Hematopoietic multipotent progenitor cell treated with erythropoietin and hydrocortisone succinate and interleukin-3 and kit ligand, for 15 days (in vitro differentiated cells): ENCODE data around the gene ACTBL2.
"Not testable (repeated sequence)": the region's sequence is repeated elsewhere in the genome, so short reads cannot be mapped to it uniquely, and the experiment has no call there.

ENCODE experiments used
- DNase-seq: peaks from one replicate; pipeline ENCODE4 v3.0.0-alpha.2; 2015; ENCODE audit warnings: low spot score

The ACTBL2 gene

DNA sequence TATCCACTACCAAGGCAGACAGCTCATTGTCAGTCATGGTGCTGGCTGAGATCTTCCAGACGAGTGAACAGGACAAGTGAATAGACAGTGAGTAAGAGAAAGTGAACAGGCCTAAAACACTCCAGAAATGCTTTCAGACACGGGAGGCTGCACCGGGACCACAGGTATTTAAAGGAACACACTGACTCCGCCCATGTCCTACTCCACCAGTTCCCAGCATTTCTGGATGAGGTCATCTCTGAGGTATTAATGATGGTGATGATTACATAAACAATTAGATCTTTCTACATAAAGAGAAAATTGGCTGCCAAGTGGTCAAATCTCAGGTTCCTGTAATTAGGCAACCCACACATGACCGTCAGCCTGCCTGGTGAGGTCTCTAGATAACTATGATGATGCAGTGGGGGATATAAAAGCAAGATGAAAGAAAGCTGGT, at the start of gene ACTBL2:
TSS of gene ACTBL2 (minus strand) at position 141 of the 436 bp plus-strand sequence. CDS start at position 37, 104 bp downstream.
- DNase-seq, result no peak

DNA sequence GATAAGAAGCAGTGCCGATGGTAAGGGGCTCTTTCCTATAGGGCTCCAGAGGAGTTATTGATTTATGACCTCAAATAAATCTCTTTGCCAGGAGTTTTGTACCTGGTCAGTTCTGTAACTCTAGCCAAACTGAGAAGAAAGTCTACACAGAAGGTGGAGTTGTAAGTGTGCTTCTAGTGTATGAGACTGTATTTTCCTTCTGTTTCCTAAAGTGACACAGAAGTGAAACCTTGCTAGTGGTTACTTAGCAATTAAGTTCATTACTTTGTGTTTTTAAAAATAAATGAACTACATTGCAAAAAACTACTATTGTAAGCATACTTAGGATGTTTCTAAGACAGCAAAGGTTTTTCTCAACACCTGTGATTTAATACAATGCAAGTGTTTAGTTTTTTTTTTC, 48.7 kb upstream of the ACTBL2 start:
- no peak for DNase-seq

DNA sequence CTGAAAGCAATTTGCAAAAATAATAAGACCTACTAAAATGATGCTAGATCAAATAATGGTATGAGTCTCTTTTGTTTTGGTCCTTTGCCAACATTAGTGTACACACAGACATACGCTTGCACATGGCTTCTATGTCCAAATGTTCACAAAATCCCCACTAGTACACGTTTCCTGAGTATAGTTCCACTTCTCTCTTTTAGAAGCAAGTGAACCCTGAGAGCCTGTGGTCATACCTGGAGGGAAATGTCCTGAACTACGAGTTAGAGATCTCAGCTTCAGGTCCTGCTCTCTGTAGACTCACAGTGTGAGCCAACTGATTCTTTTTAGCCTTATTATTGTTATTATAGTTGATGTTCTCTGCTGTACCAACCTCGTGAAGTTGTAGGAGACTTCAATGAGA, 47.3 kb upstream of the ACTBL2 start:
- DNase-seq, result no peak

GRCh38 chr5:57527870-57528269, 45.3 kb upstream of the ACTBL2 start:
- DNase-seq, result no peak

GRCh38 chr5:57524348-57525060, 41.9 kb upstream of the ACTBL2 start:
- no peak for DNase-seq

DNA sequence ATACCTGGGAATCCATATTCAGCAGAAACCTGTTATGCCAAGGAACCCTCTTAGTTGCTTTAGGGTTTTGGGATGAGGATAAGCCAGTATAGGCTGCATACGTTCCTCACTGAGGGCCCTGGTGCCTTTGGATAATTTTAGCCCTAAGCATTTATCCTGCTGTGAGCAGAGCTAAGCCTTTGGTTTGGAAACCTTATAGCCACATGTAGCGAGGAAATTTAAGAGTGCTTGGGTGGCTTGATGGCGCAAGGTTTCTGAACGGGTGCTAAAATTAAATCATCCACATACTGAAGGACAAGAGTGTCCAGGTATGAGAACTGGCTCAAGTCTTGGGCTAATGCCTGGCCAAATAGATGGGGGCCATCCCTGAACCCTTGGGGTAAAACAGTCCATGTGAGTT, 39.9 kb upstream of the ACTBL2 start:
- DNase-seq, result not testable (repeated sequence)

GRCh38 chr5:57518415-57518814, 35.8 kb upstream of the ACTBL2 start:
- not testable (repeated sequence) for DNase-seq

DNA sequence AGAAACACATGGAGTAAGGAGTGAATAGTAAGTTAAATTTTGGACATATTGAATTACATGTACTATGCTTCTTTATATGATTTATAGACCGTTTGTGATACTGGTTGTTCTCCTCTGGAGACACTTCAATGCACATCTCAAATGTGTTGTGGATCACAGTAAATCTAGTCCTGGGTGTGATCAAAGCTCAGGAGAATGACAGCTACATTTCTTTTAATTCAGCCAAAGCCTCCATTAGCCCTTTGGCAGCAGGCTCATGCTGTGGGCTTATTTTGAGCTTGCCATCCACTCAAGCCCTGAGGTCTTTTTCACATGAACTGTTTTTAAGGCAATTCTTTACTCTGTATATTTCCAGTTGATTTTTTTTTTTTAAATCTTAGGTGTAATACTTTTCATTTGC, 34.6 kb upstream of the ACTBL2 start:
- no peak for DNase-seq

DNA sequence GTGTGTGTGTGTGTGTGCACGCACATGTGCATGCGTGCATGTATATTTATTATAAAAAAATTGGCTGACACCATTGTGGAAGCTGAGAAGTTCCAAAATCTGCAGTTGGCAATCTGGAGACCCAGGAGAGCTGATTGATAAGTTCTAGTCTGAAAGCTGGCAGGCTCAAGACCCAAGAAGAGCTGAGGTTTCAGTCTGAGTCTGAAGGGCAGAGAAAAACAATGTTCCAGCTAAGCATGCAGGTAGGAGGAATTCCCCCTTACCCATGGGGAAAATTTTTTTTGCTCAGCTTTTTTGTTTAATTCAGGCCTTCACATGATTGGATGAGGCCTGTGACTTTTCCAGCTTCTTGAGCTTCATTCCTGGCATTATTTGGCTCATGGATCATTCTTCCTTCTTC, 31.2 kb upstream of the ACTBL2 start:
- no peak for DNase-seq

DNA sequence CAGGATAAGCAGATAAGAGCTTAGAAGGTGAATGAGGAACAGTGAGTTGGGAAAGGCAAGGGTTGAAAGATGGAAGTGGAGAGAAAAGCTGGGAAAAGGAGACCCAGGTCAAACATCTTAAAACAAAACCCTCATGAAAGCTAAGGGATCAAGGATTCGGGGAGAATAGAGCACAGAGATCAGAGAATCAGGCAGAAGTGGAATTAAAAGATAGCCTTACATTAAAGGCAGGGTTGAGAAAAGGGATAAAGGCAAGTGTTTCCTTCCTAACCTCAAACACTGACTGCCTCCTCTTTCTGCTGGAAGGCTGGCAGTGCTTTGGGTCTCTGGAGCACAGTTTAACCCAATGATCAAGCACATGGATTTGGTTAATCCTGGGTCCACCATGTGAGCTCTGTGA, 28.7 kb upstream of the ACTBL2 start:
- DNase-seq, result no peak

DNA sequence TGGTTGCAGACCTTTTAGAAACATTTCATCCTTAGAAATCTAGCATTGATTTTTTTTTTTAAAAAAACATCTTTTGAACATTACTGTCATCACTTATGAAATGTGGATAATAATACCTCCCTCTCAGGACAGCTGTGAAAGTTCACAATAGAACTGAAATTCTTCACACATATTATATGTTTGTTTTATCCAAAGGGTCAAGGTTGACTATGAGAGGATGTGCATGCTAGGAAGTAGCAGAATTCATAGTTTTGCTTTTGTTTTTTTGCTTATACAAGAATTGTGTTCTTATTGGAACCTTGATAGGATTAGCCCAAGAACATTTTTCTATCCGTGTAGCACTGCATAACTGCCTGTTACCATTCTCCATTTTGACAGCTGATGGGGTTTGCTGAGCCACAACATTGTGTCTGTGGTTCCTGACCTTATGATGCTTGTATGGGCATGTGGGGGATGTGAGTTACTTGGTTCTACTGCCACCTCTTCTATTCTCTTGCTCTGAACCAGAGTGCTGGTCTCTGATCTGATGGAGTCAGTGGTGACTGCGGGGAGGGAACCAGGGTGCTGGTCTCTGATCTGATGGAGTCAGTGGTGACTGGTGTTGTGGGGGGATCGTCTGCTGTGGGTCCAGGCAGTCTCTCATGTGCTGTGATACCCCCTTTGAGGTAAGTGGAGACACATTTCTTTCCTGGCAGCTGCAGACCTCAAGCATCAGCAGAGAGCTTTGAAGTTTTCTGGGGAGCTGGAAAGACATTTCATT, 27.1 kb upstream of the ACTBL2 start:
- no peak for DNase-seq

DNA sequence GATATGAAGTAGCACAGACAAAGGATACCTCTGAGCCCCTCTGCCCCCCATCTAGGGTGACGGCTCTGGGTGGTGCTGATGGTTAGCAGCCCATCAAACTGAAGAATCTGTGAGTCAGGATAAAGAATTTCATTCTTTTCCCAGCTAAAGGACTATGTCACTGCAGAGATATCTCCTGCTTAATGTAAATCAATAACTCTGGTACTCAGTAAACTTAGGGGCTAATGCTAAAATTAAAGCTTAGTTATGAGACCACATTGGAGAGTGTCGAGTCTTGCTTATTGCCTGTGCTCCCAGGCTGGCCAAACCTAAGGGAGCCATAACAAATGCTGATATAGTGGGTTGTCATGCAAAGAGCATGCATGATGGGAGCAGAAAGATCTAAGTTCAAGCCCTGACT, 25.6 kb upstream of the ACTBL2 start:
- DNase-seq, result no peak

- no peak for DNase-seq
These were observed 22.9 kb upstream of the ACTBL2 start for GRCh38 chr5:57505272-57506200.

DNA sequence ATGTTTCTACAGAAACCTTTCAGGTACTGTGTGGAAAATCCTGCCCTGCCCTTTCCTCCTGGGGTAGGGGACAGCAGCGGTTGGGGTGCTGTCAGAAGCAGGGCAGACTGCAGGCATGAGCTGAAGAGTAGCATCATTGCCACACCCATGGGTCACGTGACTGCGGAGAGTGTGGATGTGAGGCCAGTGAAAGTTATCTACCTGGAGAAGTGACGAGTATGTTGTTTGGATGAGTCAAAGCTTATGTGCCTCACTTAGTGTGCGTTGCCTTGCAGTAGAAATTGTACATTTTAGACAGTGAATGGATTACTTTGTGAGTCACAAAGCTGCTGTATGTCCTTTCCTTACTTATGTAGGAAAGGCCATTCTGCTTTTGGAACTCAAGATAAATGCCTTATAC, 21.7 kb upstream of the ACTBL2 start:
- no peak for DNase-seq

- DNase-seq, result no peak
These were observed 20.8 kb upstream of the ACTBL2 start for GRCh38 chr5:57503433-57503832.

GRCh38 chr5:57501414-57502201, 19.0 kb upstream of the ACTBL2 start:
- DNase-seq, result no peak

DNA sequence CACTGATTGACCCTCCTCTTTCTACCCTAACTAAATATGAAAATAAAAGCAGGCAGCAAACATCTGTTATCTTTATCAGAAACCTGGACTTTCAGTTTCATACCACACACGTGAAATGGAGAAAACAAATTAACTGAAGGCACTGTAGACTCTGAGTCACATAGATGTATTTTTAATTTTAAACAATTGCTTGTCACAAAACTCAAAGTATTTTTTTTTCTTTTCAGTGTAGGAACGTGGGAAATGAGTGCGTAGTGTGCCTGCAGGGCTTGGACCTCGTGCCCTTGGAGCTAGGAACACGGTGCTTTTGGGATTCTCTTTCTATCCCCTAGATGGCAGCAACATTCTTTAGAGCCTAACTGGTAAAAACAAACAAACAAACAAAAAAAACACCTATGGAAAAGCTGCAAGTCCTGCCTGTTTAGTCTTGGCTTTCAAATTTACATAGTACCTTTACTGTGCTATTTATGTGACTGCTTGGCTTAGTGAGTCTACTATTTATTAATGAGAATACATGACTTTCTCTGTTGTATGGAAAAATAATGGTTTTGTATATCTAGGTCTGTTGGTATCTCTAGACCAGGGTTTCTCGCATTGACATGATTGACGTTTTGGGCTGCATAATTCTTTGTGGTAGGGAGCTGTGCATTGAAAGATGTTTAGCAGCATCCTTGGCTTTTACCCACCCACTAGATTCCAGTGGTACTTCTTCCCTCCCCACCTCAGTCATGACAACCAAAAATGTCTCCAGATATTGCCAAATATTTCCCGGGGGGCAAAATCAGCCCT, 16.8 kb upstream of the ACTBL2 start:
- DNase-seq, result peak; percentile 25

GRCh38 chr5:57497733-57498132, 15.1 kb upstream of the ACTBL2 start:
- no peak for DNase-seq

DNA sequence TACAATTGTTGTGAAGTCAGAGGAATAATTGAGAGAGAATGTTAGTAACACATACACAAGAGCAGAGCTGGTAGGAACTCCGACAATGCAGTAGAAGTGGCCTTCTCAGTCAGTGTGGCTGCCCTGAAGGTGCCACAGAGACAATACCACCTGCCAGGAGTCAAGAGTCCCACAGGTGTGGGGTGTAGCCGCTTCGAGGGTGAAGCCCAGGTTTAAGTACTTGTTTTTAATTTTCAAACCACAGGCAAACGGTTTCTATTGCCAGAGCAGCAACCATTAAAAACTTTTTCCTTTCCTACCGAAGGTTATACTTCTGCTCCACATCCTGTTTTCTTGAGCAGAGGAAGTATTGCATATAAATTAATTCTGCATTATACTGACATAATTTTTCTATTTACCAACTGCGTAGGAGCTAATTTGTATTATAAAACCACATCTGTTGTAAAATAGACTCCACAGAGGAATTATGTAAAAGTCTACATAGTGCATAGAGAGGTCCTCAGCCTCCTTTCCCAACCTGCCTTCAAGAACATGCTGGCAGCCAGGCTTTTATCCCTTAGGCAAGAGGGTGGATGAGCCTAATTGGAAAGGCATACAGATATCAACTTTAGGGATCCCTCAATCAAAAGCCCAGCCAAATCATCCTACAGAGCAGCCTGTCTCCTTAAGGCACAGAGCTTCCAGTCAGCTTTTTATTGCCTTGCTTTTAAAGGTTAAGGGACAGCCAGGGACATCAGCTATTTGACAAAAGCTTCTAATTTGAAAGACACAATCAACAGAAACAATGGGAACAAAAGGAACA, 12.9 kb upstream of the ACTBL2 start:
- no peak for DNase-seq
